IPS-20b (cell line): ENCODE data around the gene RIMBP2.

ENCODE experiments used
- H3K27ac ChIP-seq: one replicate; pipeline ENCODE4 v1.5.1; 2013; ENCODE audit warnings: low read length
- H3K27me3 ChIP-seq: 2 replicates; pipeline ENCODE4 v1.6.1; 2013; ENCODE audit warnings: mild to moderate bottlenecking, low read length, inconsistent platforms; ENCODE audit not compliant: insufficient read depth
- H3K36me3 ChIP-seq: 2 replicates; pipeline ENCODE4 v1.6.1; 2013; ENCODE audit warnings: low read depth, mild to moderate bottlenecking, inconsistent platforms, low read length, moderate library complexity; ENCODE audit not compliant: insufficient read depth
- H3K4me1 ChIP-seq: 2 replicates; pipeline ENCODE4 v1.6.1; 2013; ENCODE audit warnings: mild to moderate bottlenecking, control low read depth, inconsistent platforms, low read length, moderate library complexity; ENCODE audit not compliant: insufficient read depth
- H3K4me3 ChIP-seq: 2 replicates; pipeline ENCODE4 v1.5.1; 2013; ENCODE audit warnings: mild to moderate bottlenecking, low read length, inconsistent platforms
- H3K9ac ChIP-seq: 2 replicates; pipeline ENCODE4 v1.6.1; 2013; ENCODE audit warnings: low read depth, mild to moderate bottlenecking, inconsistent platforms, low read length, moderate library complexity
- H3K9me3 ChIP-seq: 2 replicates; pipeline ENCODE4 v1.6.1; 2013; ENCODE audit warnings: mild to moderate bottlenecking, low read depth, low read length, inconsistent platforms; ENCODE audit not compliant: insufficient read depth

Gene RIMBP2

DNA sequence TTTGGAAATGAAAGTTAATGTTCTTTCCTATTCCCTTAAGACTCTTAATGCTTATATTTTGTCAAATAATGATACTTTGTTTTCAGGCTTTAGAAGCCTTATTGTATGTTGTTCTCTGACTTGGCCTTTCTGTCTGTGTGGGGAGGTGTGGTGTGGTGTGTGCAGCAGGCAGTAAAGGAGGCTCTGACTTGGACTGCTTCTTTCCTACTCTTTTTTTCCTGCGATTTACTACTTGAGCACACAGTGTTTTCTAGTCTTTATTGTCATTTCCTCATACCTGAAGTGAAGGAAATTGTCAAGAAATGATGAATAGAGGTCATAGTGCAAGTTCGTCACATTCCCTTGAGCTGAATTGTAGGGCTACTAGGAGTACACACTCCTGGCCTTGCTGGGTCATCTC is 351.5 kb downstream of the RIMBP2 start:
- no peaks in the 10 kb centered on the region for H3K27me3 ChIP-seq
- no peak overlapping the region for H3K9ac ChIP-seq
- H3K36me3 ChIP-seq = no peaks in the 10 kb centered on the region
- no peak overlapping the region for H3K4me3 ChIP-seq
- no peak overlapping the region for H3K27ac ChIP-seq
- H3K4me1 ChIP-seq = no peaks in the 10 kb centered on the region
- no peaks in the 10 kb centered on the region; the same call in 1 of the 2 replicates for H3K9me3 ChIP-seq

DNA sequence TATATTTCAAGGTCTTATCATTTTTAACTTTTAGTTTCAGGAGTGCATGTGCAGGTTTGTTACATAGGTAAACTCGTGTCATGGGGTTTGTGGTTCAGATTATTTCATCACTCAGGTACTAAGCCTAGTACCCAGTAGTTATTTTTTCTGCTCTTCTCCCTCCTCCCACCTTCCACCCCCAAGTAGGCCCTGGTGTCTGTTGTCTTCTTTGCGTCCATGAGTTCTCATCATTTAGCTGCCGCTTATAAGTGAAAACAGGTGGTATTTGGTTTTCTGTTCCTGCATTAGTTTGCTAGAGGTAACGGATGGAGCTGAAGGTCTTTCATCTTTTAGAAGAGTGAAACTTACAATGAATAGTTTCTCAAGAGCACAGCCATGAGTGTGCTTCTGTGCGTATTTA is 354.0 kb downstream of the RIMBP2 start:
- no peak overlapping the region for H3K27ac ChIP-seq
- H3K4me1 ChIP-seq = no peaks in the 10 kb centered on the region
- H3K9me3 ChIP-seq = no peaks in the 10 kb centered on the region
- H3K36me3 ChIP-seq = no peaks in the 10 kb centered on the region
- H3K4me3 ChIP-seq = no peak overlapping the region
- H3K9ac ChIP-seq = no peak overlapping the region
- no peaks in the 10 kb centered on the region for H3K27me3 ChIP-seq

DNA sequence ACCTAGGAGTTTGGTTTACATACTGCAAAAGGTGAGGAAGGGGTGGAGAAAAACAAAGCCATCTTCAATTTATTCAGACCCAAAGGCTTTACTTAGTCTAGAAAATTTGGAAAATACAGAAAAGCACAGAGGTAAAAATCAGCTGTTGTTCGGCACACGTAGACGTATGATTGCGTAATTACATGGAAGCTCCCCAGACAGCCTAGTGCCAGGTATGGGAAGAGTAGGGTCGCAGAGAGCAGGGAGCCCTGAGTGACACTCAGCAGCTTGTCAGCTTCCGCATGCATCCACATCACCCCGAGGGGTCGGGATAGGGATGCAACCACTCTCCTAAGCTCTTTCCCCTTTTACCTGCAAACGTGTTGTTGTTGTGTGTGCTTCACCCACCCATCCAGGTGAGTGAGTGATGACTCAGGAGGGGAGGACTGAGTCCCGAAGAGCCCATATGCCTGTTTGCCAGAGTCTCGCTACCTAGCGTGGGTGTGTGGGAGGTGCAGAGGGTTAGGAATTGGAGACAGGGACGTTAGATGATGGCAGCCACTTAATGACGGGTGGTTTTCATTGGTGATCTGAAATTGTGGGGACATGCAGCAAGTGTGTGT is 358.3 kb downstream of the RIMBP2 start:
- H3K27me3 ChIP-seq = no peaks in the 10 kb centered on the region
- H3K9ac ChIP-seq = no peak overlapping the region
- no peak overlapping the region for H3K27ac ChIP-seq
- no peaks in the 10 kb centered on the region for H3K9me3 ChIP-seq
- no peak overlapping the region for H3K4me3 ChIP-seq
- no peaks in the 10 kb centered on the region for H3K36me3 ChIP-seq
- H3K4me1 ChIP-seq = 0 out of 2 replicates have a peak, but pooled peaks cover 3% of the 10 kb centered on the region

DNA sequence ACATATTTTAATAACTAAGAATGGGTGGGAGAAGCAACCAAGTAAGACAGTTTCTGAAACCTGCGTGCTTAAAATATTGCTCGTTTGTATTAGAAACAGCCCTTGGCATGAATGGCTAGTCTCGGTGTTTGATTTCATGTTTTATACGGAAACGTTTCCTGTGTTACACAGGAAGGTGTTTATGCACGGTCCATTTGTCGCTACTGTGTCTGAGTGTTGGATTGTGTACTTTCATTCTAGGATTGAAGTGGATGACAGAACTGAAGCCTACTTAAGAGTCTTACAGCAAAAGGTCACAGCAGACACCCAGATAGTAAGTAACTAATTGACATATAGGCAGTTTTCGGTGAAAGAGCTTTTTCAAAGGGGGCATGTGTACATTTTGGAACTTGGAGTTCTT is 358.9 kb downstream of the RIMBP2 start:
- Histone ChIP-seq H3K4me1 (0 out of 2 replicates have a peak, but pooled peaks cover 3% of the 10 kb centered on the region), H3K27me3 (no peaks in the 10 kb centered on the region)

DNA sequence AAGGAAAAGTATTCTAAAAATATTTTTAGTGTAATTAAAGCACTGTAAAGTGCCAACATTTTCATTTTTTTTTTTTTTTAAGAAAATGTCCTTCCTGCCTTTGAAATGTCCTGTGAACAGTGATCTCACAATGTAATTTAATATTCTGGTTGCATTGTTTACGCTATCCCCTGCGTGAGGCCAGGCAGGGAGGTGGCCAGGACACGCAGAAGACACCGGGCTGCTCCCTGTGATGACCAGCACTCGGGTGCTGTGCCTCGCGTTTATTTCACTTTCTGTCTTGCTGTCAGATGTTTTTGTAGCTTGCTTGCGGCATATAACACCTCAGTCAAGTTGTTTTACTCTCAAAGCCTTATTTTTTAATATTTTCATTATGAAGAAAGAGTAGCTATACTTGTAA is 359.9 kb downstream of the RIMBP2 start:
- Histone ChIP-seq H3K9ac (no peak overlapping the region), H3K27ac (no peak overlapping the region), H3K9me3 (no peaks in the 10 kb centered on the region), H3K27me3 (no peaks in the 10 kb centered on the region), H3K4me1 (0 out of 2 replicates have a peak, but pooled peaks cover 3% of the 10 kb centered on the region), H3K4me3 (no peak overlapping the region), H3K36me3 (no peaks in the 10 kb centered on the region)

More for the DNA sequence above, 358.9 kb downstream of the RIMBP2 start:
- Histone ChIP-seq H3K27ac (no peak overlapping the region), H3K9ac (no peak overlapping the region), H3K9me3 (no peaks in the 10 kb centered on the region), H3K4me3 (no peak overlapping the region), H3K36me3 (no peaks in the 10 kb centered on the region)

DNA sequence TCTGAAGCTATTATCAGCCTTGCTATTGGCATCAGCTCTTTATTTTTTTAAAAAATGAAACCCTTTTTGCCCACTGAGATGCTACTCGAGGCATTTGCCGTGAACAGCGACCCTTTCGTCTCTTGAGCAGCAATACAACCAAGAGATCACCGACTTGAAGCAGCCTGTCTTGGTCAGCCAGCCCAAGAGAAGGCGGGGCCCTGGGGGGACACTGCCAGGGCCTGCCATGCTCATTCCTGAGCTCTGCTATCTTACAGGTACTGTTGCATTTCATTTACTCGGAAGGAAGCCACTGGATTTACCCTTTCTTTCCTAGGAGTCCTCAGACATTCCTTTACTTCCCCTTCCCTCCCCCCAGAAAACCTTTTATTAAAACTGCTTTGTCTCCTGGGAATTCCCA is 361.7 kb downstream of the RIMBP2 start:
- no peaks in the 10 kb centered on the region for H3K9me3 ChIP-seq
- no peak overlapping the region for H3K9ac ChIP-seq
- no peaks in the 10 kb centered on the region for H3K27me3 ChIP-seq
- H3K4me1 ChIP-seq = 0 out of 2 replicates have a peak, but pooled peaks cover 3% of the 10 kb centered on the region
- H3K36me3 ChIP-seq = no peaks in the 10 kb centered on the region
- H3K27ac ChIP-seq = no peak overlapping the region
- no peak overlapping the region for H3K4me3 ChIP-seq

DNA sequence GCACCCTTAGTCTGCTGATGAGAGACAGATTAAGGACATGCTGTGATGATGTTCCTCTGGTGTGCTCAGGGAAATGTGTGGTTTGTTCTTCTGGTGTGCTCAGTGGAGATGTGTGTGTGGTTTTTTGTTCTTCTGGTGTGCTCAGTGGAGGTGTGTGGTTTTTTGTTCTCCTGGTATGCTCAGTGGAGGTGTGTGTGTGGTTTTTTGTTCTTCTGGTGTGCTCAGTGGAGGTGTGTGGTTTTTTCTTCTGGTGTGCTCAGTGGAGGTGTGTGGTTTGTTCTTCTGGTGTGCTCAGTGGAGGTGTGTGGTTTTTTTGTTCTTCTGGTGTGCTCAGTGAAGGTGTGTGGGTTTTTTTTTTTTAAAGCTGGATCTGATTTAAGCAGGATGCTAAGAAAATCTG is 363.0 kb downstream of the RIMBP2 start:
- H3K4me1 ChIP-seq = 0 out of 2 replicates have a peak, but pooled peaks cover 3% of the 10 kb centered on the region
- no peak overlapping the region for H3K9ac ChIP-seq
- H3K9me3 ChIP-seq = no peaks in the 10 kb centered on the region
- no peak overlapping the region for H3K4me3 ChIP-seq
- H3K27ac ChIP-seq = no peak overlapping the region
- H3K27me3 ChIP-seq = no peaks in the 10 kb centered on the region
- H3K36me3 ChIP-seq = no peaks in the 10 kb centered on the region

DNA sequence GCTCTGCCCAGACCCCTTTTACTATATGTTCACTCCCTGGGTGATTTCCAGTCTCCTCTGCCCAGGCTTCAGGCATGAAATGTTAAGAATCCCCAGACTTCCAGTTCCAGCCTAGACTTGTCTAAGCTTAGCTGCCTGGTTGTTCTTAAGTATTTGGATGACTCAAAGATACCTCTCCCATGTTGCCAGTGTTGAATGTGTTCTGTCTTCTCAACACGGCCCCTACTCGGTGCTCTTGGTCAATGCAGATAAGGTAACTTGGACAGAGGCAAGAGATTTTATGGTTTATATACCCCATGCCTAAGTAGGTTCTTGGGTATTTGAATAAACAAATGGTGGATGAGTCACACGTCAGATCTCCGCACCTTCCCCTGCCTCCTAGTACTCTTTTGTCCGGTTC is 364.8 kb downstream of the RIMBP2 start:
- no peaks in the 10 kb centered on the region for H3K27me3 ChIP-seq

DNA sequence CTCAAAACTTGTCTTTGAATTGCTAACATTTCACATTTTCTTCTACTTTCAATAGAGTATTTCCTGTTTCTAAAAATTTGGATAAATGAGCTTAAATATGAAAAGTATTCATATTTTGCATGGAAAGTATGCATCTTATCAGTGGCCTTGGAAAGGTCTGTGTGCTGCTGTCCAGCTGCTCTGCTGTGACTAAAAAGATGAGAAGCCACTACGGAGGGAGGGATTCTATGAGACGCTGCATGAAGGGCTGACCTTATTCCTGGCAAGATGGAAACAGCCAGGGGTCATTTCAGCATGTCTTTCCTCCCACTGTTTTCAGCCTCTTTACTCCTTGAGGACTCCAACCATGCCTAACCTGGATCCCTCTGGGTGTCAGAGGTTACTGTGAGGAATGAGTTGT is 365.4 kb downstream of the RIMBP2 start:
- H3K4me3 ChIP-seq = no peak overlapping the region
- H3K9ac ChIP-seq = no peak overlapping the region
- no peaks in the 10 kb centered on the region for H3K36me3 ChIP-seq
- no peaks in the 10 kb centered on the region for H3K9me3 ChIP-seq
- no peak overlapping the region for H3K27ac ChIP-seq
- H3K27me3 ChIP-seq = no peaks in the 10 kb centered on the region
- H3K4me1 ChIP-seq = 0 out of 2 replicates have a peak, but pooled peaks cover 3% of the 10 kb centered on the region

More for the DNA sequence above, 364.8 kb downstream of the RIMBP2 start:
- Histone ChIP-seq H3K27ac (no peak overlapping the region), H3K4me3 (no peak overlapping the region), H3K9ac (no peak overlapping the region), H3K36me3 (no peaks in the 10 kb centered on the region), H3K9me3 (no peaks in the 10 kb centered on the region), H3K4me1 (0 out of 2 replicates have a peak, but pooled peaks cover 3% of the 10 kb centered on the region)

DNA sequence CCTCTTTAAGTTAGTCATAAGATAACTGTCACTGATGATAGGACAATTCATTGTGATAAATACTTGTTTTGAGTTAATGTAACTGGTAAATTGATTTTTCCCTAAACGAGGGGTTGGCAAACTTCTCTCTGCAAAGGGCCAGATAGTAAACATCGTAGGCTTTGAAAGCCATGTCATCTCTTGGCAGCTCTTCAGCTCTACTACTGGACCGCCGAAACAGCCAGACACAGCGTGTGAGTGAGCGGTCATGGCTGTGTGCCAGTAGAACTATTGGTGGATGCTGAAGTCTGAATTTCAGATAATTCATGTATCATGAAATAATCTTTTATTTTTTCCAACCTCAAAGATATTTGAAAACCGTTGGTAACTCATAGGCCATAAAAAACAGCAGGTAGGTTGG is 368.5 kb downstream of the RIMBP2 start:
- H3K9ac ChIP-seq = no peak overlapping the region
- no peaks in the 10 kb centered on the region for H3K36me3 ChIP-seq
- no peaks in the 10 kb centered on the region for H3K27me3 ChIP-seq
- no peak overlapping the region for H3K4me3 ChIP-seq
- no peak overlapping the region for H3K27ac ChIP-seq
- H3K9me3 ChIP-seq = no peaks in the 10 kb centered on the region
- peaks cover under 1% of the 10 kb centered on the region; the same call in 1 of the 2 replicates for H3K4me1 ChIP-seq
